GM18867 (cell line): ENCODE results near the gene SLC15A4.

Experiments
- ATAC-seq: cut with Tn5 transposase; IDR thresholded peaks from one replicate; pipeline ENCODE4 v1.9.1; 2021; ENCODE audit warnings: mild to moderate bottlenecking, moderate library complexity; ENCODE audit not compliant: unreplicated experiment

SLC15A4 gene

GRCh38 chr12:128763395-128763794, 60.4 kb downstream of the SLC15A4 start:
- ATAC-seq = no peak

DNA sequence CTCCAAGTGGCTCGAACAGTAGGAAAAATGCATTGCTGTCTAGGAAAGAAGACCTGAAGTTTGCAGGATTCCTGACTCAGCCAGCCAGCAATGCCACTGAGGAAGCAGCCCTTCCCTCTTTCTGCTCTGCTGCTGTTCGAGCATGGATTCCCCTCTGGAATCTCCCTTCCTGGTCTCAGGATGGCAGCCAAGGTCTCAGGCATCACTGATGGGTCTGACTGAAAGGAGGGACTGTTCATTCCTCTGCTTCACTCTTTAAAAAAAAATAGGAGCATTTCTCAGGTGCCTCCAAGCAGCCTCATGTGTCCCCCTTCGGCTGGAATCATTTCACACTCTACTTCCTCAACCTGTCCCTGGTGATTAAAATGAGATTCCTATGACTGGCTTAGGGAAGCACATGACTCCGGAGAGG, 62.4 kb downstream of the SLC15A4 start:
- ATAC-seq = no peak

GRCh38 chr12:128755566-128755965, 68.2 kb downstream of the SLC15A4 start:
- no peak for ATAC-seq

DNA sequence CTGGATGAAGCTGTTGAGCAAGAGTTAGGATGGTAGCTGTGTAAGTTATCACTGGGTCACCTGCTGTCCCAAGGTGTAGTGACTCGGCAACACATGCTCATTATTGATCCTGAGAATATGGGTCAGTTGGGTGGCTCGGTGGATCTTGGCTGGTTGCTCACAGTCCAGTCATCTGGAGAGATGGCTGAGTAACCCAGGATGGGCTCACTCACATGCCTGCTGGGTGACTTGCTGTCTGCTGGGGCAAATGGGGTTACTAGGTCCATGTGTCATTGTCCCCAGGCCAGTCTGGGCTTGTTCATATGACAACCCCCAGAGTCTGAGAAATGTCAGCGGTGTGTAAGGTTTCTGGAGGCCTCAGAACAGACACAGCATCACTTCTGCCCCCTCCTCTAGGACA, 69.5 kb downstream of the SLC15A4 start:
- ATAC-seq = no peak

GRCh38 chr12:128753438-128753837, 70.3 kb downstream of the SLC15A4 start:
- ATAC-seq = no peak

GRCh38 chr12:128752386-128752785, 71.4 kb downstream of the SLC15A4 start:
- ATAC-seq = no peak

GRCh38 chr12:128747441-128747840, 76.3 kb downstream of the SLC15A4 start:
- no peak for ATAC-seq

- ATAC-seq = no peak
These were observed 77.7 kb downstream of the SLC15A4 start for GRCh38 chr12:128745772-128746689.

DNA sequence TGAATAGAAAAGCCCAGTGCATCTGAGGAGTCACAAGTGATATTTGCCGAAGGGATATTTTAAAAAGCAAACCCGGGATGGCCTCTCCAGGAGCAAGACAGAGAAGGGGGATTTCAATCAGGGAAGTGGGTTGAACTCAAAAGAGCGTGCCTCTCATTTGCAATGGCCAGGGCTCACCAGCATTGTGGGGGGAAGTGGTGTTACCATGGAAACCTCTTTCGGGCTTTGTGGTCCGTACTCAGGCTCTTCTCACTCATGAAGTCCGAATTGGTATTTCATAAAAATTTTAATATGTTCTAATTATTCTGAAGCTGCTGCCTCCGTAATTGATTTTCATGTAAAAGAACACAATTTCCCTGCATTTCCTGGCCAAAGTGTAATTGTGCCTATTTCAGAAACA, 79.8 kb downstream of the SLC15A4 start:
- ATAC-seq = no peak
